ENCODE results near the gene DMP1. TPM values are rescaled to one million over a fixed set of nuclear protein-coding genes. Genes with fewer than 3 reads are reported as not detected.

DMP1 gene
- total and polyA plus RNA-seq, 2 of the 13 experiments (the other 11 are each of a cell fraction or from before 2014, with no cell fraction given) = not detected

- TF ChIP-seq, protein P1, sequence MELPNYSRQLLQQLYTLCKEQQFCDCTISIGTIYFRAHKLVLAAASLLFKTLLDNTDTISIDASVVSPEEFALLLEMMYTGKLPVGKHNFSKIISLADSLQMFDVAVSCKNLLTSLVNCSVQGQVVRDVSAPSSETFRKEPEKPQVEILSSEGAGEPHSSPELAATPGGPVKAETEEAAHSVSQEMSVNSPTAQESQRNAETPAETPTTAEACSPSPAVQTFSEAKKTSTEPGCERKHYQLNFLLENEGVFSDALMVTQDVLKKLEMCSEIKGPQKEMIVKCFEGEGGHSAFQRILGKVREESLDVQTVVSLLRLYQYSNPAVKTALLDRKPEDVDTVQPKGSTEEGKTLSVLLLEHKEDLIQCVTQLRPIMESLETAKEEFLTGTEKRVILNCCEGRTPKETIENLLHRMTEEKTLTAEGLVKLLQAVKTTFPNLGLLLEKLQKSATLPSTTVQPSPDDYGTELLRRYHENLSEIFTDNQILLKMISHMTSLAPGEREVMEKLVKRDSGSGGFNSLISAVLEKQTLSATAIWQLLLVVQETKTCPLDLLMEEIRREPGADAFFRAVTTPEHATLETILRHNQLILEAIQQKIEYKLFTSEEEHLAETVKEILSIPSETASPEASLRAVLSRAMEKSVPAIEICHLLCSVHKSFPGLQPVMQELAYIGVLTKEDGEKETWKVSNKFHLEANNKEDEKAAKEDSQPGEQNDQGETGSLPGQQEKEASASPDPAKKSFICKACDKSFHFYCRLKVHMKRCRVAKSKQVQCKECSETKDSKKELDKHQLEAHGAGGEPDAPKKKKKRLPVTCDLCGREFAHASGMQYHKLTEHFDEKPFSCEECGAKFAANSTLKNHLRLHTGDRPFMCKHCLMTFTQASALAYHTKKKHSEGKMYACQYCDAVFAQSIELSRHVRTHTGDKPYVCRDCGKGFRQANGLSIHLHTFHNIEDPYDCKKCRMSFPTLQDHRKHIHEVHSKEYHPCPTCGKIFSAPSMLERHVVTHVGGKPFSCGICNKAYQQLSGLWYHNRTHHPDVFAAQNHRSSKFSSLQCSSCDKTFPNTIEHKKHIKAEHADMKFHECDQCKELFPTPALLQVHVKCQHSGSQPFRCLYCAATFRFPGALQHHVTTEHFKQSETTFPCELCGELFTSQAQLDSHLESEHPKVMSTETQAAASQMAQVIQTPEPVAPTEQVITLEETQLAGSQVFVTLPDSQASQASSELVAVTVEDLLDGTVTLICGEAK (IDR thresholded peaks at IDR 0.05) = no peak
- TF ChIP-seq, protein P1 (CRISPR knock-in tag; IDR thresholded peaks at IDR 0.05) = no peak
- TF ChIP-seq ARNT2 (CRISPR knock-in tag; IDR thresholded peaks at IDR 0.05; ENCODE audit: low read depth) = no peak
- TF ChIP-seq ZNF253 (CRISPR knock-in tag; IDR thresholded peaks at IDR 0.05; ENCODE audit: borderline replicate concordance) = no peak
- no peak for TF ChIP-seq JDP2 (CRISPR knock-in tag; IDR thresholded peaks at IDR 0.05; ENCODE audit: borderline replicate concordance)
- TF ChIP-seq CHCHD3 (CRISPR knock-in tag; IDR thresholded peaks at IDR 0.05) = no peak
- no peak for TF ChIP-seq ZNF660 (CRISPR knock-in tag; IDR thresholded peaks at IDR 0.05; ENCODE audit: borderline replicate concordance, low read depth)
- no peak for TF ChIP-seq MAFF (IDR thresholded peaks at IDR 0.05; ENCODE audit: low read depth, low read length)
Observed at GRCh38 chr4:87624698-87625097, 25.4 kb upstream of the DMP1 start (continued).
